ENCODE data around the gene HLTF.
A peak's percentile ranks its signal among the peaks of the same experiment; 100 is the strongest.
"Not testable (repeated sequence)": the region's sequence is repeated elsewhere in the genome, so short reads cannot be mapped to it uniquely, and the experiment has no call there.

Gene HLTF

GRCh38 chr3:149015393-149015792, 70.9 kb downstream of the HLTF start:
- DNase-seq = no peak

- DNase-seq = no peak
These were observed 72.6 kb downstream of the HLTF start for GRCh38 chr3:149013726-149014125.

- no peak for DNase-seq
These were observed 74.7 kb downstream of the HLTF start for GRCh38 chr3:149011676-149012075.

- no peak for DNase-seq
These were observed 75.4 kb downstream of the HLTF start for GRCh38 chr3:149010966-149011365.

GRCh38 chr3:149010504-149010951, 75.8 kb downstream of the HLTF start:
- DNase-seq = no peak

- no peak for DNase-seq
These were observed 76.6 kb downstream of the HLTF start for GRCh38 chr3:149009732-149010131.

- DNase-seq = no peak
These were observed 78.6 kb downstream of the HLTF start for GRCh38 chr3:149007567-149008257.

- DNase-seq = no peak
These were observed 80.9 kb downstream of the HLTF start for GRCh38 chr3:149005416-149005815.

- DNase-seq = peak; percentile 66
These were observed 81.7 kb downstream of the HLTF start for GRCh38 chr3:149004622-149005021.

GRCh38 chr3:149003653-149004305, 82.6 kb downstream of the HLTF start:
- DNase-seq = no peak

- no peak for DNase-seq
These were observed 84.6 kb downstream of the HLTF start for GRCh38 chr3:149001727-149002126.

GRCh38 chr3:149000206-149000745, 86.1 kb downstream of the HLTF start:
- no peak for DNase-seq

- no peak for DNase-seq
These were observed 86.5 kb downstream of the HLTF start for GRCh38 chr3:148999806-149000205.

GRCh38 chr3:148998715-148999423, 87.5 kb downstream of the HLTF start:
- DNase-seq = no peak

GRCh38 chr3:148998297-148998696, 88.0 kb downstream of the HLTF start:
- DNase-seq = no peak

GRCh38 chr3:148997623-148998022, 88.7 kb downstream of the HLTF start:
- no peak for DNase-seq

- no peak for DNase-seq
These were observed 93.6 kb downstream of the HLTF start for GRCh38 chr3:148992635-148993255.

GRCh38 chr3:148992027-148992634, 94.2 kb downstream of the HLTF start:
- DNase-seq = peak; percentile 23

- DNase-seq = peak; percentile 83
These were observed 94.9 kb downstream of the HLTF start, which contains the start of gene GYG1 for GRCh38 chr3:148991219-148992026. Gene GYG1, plus strand, starts transcription at chr3:148991540. Its CDS starts 101 bp downstream, at chr3:148991641.

GRCh38 chr3:148990236-148990635, 96.1 kb downstream of the HLTF start:
- no peak for DNase-seq

GRCh38 chr3:148987551-148987950, 98.8 kb downstream of the HLTF start:
- not testable (repeated sequence) for DNase-seq

GRCh38 chr3:148981273-148981672, 105.1 kb downstream of the HLTF start:
- DNase-seq = no peak

Measured in midbrain (tissue), 1 donor.